Heart right ventricle (tissue), 16 donors: ENCODE measurements around the gene ISCU. TPM values are rescaled to one million over a fixed set of nuclear protein-coding genes. Genes with fewer than 3 reads are reported as not detected.

ENCODE experiments used
- ATAC-seq, 8 donors: fragments of 200-7000 bp; cut with Tn5 transposase; one replicate each; pipeline ENCODE4 v1.9.1; 2020; ENCODE audit warnings: mild to moderate bottlenecking in 8 of 8, moderate library complexity in 8 of 8, moderate number of reproducible peaks in 1 of 8
- DNase-seq, 2 donors: peaks; one replicate each; pipeline ENCODE4 v3.0.0-alpha.2; 2020
- H3K27ac ChIP-seq, 10 donors: fragments of 200-600 bp; sonication (generic) in 2 of 10; one replicate each; pipeline versions ENCODE4 v1.5.0 to v1.8.0; 2020 to 2022; ENCODE audit warnings: mild to moderate bottlenecking in 3 of 10
- H3K27me3 ChIP-seq, 7 donors: fragments of 200-600 bp; one replicate each; pipeline ENCODE4 v1.8.0; 2021 to 2022; ENCODE audit warnings: mild to moderate bottlenecking in 2 of 7
- H3K36me3 ChIP-seq, 9 donors: fragments of 200-600 bp; sonication (generic) in 1 of 9; one replicate each; pipeline versions ENCODE4 v1.5.0 to v1.8.0; 2020 to 2022; ENCODE audit warnings: mild to moderate bottlenecking in 2 of 9
- H3K4me1 ChIP-seq, 9 donors: fragments of 200-600 bp; sonication (generic) in 1 of 9; one replicate each; pipeline versions ENCODE4 v1.5.0 to v1.8.0; 2020 to 2022; ENCODE audit warnings: mild to moderate bottlenecking in 4 of 9
- H3K4me3 ChIP-seq, 10 donors: fragments of 200-600 bp; sonication (generic) in 2 of 10; one replicate each; pipeline versions ENCODE4 v1.5.0 to v1.8.0; 2020 to 2022; ENCODE audit warnings: mild to moderate bottlenecking in 7 of 10, moderate library complexity in 2 of 10
- H3K9me3 ChIP-seq, 11 donors: fragments of 200-600 bp in 10 of 11; sonication (generic) in 2 of 11; one replicate each; pipeline versions ENCODE4 v1.5.0 to v1.8.0; 2013 to 2022; ENCODE audit warnings: mild to moderate bottlenecking in 2 of 11, control low read depth in 1 of 11, moderate library complexity in 1 of 11
- CTCF ChIP-seq, 9 donors: fragments of 200-600 bp; sonication (generic) in 2 of 9; IDR thresholded peaks; one replicate each; pipeline versions ENCODE4 v1.5.0 to v1.8.0; 2021 to 2022; ENCODE audit warnings: antibody characterized with exemption in 9 of 9, mild to moderate bottlenecking in 5 of 9, moderate library complexity in 1 of 9
- WGBS, 2 donors: extraction: QIAGEN DNeasy Blood & Tissue Kit; methylation state at CpG; one replicate each; pipeline ENCODE4 v1.1.7; 2013; ENCODE audit warnings: inconsistent platforms in 1 of 2; 5-methylcytosine and 5-hydroxymethylcytosine counted together
- intact Hi-C, 10 donors: fragments of 100-400 bp; cut with DNase I; formaldehyde crosslinking; loops; one replicate each; pipeline versions ENCODE4 v1.11.1 to v1.14.2; 2022
- polyA plus RNA-seq, 2 donors: library from polyadenylated mRNA; stranded (reverse); fragments of 200-250 nt; gene quantifications; one replicate each; pipeline ENCODE4 v1.2.3, GENCODE V29; 2013
- total RNA-seq, 10 donors: library from RNA; stranded (reverse); fragmentation: NEBNext Ultra II Directional in 3 of 10; extraction: Animal tissue kit (Norgen Biotek cat#: 25700) in 3 of 10; gene quantifications; one replicate each; pipeline versions ENCODE4 v1.2.1 to v1.2.4, GENCODE V29; 2021 to 2023
- donor health status: Arrhythmogenic right ventricular cardiomyopathy.
- donor health status: ischemic (EF 13 %, LVEDD 7.1; RV severe dilation, severe dysfunction).
- donor health status: healthy with polysubstance abuse.
- donor health status: DM: no; HTN: yes; CAD: no.
- donor health status: DM: no; HTN: no; CAD: no.
- donor health status: ischemic (EF 25% LVEDD 6.9; RV normal size, moderate dysfunction).
- donor health status: ischemic (EF 25% LVEDD 5.7; RV mildly dilated, moderate dysfunction).
- donor health status: healthy.
- donor health status: DM: yes; HTN: yes; CAD: no.
- donor health status: Ischemic cardiomyopathy.
- donor health status: ischemic (EF 35%, LVEDD 5.7; RV mildly dilated, moderate dysfunction).
- donor health status: nonischemic (EF 11% LVEDD 7.7; RV severe dilation, severe dysfunction).
- donor health status: DM: yes; HTN: yes; CAD: no.
- donor health status: PGD.
- donor health status: ischemic (EF 29% LVEDD 5.4; RV normal size, mild dysfunction).
- donor health status: nonischemic (EF 23%, LVEDD 6.1; RV moderate dilation, normal function).

The ISCU gene
- total and polyA plus RNA-seq, 12 donors, result 164 to 630 (median 516) TPM

- 96 to 97% methylated on average over 9 of the region's 9 CpGs for WGBS, 2 donors
- no peak for TF ChIP-seq CTCF (IDR thresholded peaks at IDR 0.05)
- no peaks in the 10 kb centered on the region for H3K9me3 ChIP-seq
Measured at GRCh38 chr12:108602209-108602705, 39.9 kb downstream of the ISCU start.

GRCh38 chr12:108602976-108603704 lies 40.7 kb downstream of the ISCU start:
- no peak overlapping the region for H3K4me3 ChIP-seq
- DNase-seq (no peak), ATAC-seq (no peak)
- no peaks in the 10 kb centered on the region for H3K36me3 ChIP-seq
- WGBS, 2 donors, result 88 to 92% methylated on average over 15 of the region's 15 CpGs
- intact Hi-C loops, result no loop called here
- H3K4me1 ChIP-seq, result peaks cover 0 to 4% (median 0%) of the 10 kb centered on the region in 9 donors
- no peaks in the 10 kb centered on the region for H3K9me3 ChIP-seq
- TF ChIP-seq CTCF (IDR thresholded peaks at IDR 0.05), result no peak
- no peak overlapping the region for H3K27ac ChIP-seq
- H3K27me3 ChIP-seq, result peaks cover 0 to 3% (median 0%) of the 10 kb centered on the region in 7 donors

More at GRCh38 chr12:108602209-108602705, 39.9 kb downstream of the ISCU start:
- H3K4me1 ChIP-seq, result peaks cover 0 to 4% (median 0%) of the 10 kb centered on the region in 9 donors
- H3K27ac ChIP-seq, result no peak overlapping the region
- intact Hi-C loops, result no loop called here
- ATAC-seq (no peak), DNase-seq (no peak)
- H3K4me3 ChIP-seq, result no peak overlapping the region
- H3K27me3 ChIP-seq, result peaks cover 0 to 3% (median 0%) of the 10 kb centered on the region in 7 donors
- no peaks in the 10 kb centered on the region for H3K36me3 ChIP-seq

GRCh38 chr12:108603743-108604142 lies 41.3 kb downstream of the ISCU start:
- no peaks in the 10 kb centered on the region for H3K27me3 ChIP-seq
- H3K4me1 ChIP-seq, result peaks cover 0 to 4% (median 0%) of the 10 kb centered on the region in 9 donors
- 89 to 92% methylated on average over 4 of the region's 4 CpGs for WGBS, 2 donors
- H3K27ac ChIP-seq, result no peak overlapping the region
- DNase-seq (no peak), ATAC-seq (no peak)
- no peaks in the 10 kb centered on the region for H3K9me3 ChIP-seq
- no peak for TF ChIP-seq CTCF (IDR thresholded peaks at IDR 0.05)
- intact Hi-C loops, result no loop called here
- H3K4me3 ChIP-seq, result no peak overlapping the region
- no peaks in the 10 kb centered on the region for H3K36me3 ChIP-seq

GRCh38 chr12:108604208-108604941 lies 42.0 kb downstream of the ISCU start:
- no peaks in the 10 kb centered on the region for H3K36me3 ChIP-seq
- no peaks in the 10 kb centered on the region for H3K9me3 ChIP-seq
- H3K27me3 ChIP-seq, result no peaks in the 10 kb centered on the region
- WGBS, 2 donors, result 44 to 51% methylated on average over 14 of the region's 14 CpGs
- no peak for TF ChIP-seq CTCF (IDR thresholded peaks at IDR 0.05)
- H3K27ac ChIP-seq, result no peak overlapping the region
- intact Hi-C loops, result no loop called here
- H3K4me1 ChIP-seq, result peaks cover 0 to 8% (median 3%) of the 10 kb centered on the region in 9 donors
- H3K4me3 ChIP-seq, result no peak overlapping the region
- DNase-seq, result no peak
- no peak for ATAC-seq
